ENCODE data around the gene CD4.
A peak's percentile ranks its signal among the peaks of the same experiment; 100 is the strongest.
"Not testable (repeated sequence)": the region's sequence is repeated elsewhere in the genome, so short reads cannot be mapped to it uniquely, and the experiment has no call there.

Gene CD4

GRCh38 chr12:6869049-6870021 is 80.0 kb downstream of the CD4 start:
- peak; percentile 88 for DNase-seq

GRCh38 chr12:6870304-6870703 is 81.0 kb downstream of the CD4 start:
- DNase-seq: not testable (repeated sequence)
